Gastrocnemius medialis (tissue), 4 donors: Measurements from ENCODE around the gene PLBD2.

Experiments used
- CTCF ChIP-seq, 5 experiments: fragments of 450-650 bp in 3 of 5; fragments of 200-600 bp in 2 of 5; sonication (generic) in 2 of 5; IDR thresholded peaks in 4 of 5; conservative IDR thresholded peaks in 1 of 5; 1 replicate in 4 of 5; 2 replicates in 1 of 5; pipeline ENCODE4 v1.5.1; 2016 to 2019; ENCODE audit warnings: antibody characterized with exemption in 5 of 5, mild to moderate bottlenecking in 3 of 5, moderate library complexity in 3 of 5
- POLR2A ChIP-seq, 2 donors: fragments of 450-650 bp; IDR thresholded peaks; one replicate each; pipeline ENCODE4 v1.6.1; 2017; ENCODE audit warnings: antibody characterized with exemption in 2 of 2, mild to moderate bottlenecking in 2 of 2, moderate library complexity in 2 of 2

GRCh38 chr12:113435367-113435766 lies 77.0 kb downstream of the PLBD2 start:
- TF ChIP-seq CTCF (IDR thresholded peaks at IDR 0.05 in 4 of 5, conservative IDR thresholded peaks at IDR 0.05 in 1 of 5) (no peak), POLR2A (IDR thresholded peaks at IDR 0.05) (no peak)
